Measurements from ENCODE around the gene ZNF687.
"Not testable (repeated sequence)": the region's sequence is repeated elsewhere in the genome, so short reads cannot be mapped to it uniquely, and the experiment has no call there.

ZNF687 gene

GRCh38 chr1:151275341-151275740, 6.8 kb upstream of the ZNF687 start:
- in situ Hi-C loops (cut with HindIII; ENCODE audit: low sequenced_read_pairs): not testable (repeated sequence)

- in situ Hi-C loops (cut with HindIII; ENCODE audit: low sequenced_read_pairs): no loop called here
These were observed 4.8 kb upstream of the ZNF687 start for GRCh38 chr1:151277249-151277648.

- in situ Hi-C loops (cut with HindIII; ENCODE audit: low sequenced_read_pairs): loop anchor here (5.0 kb wide), 2 partner anchors 41 to 71 kb away; no protein-coding TSS in a partner anchor
These were observed 702 bp upstream of the ZNF687 start for GRCh38 chr1:151281225-151281968.

GRCh38 chr1:151282883-151283725, 1.0 kb downstream of the ZNF687 start:
- in situ Hi-C loops (cut with HindIII; ENCODE audit: low sequenced_read_pairs): loop anchor here (5.0 kb wide), 2 partner anchors 39 to 69 kb away; no protein-coding TSS in a partner anchor

- in situ Hi-C loops (cut with HindIII; ENCODE audit: low sequenced_read_pairs): loop anchor here (5.0 kb wide), 2 partner anchors 38 to 68 kb away; no protein-coding TSS in a partner anchor
These were observed 2.0 kb downstream of the ZNF687 start for GRCh38 chr1:151284013-151284577.

GRCh38 chr1:151286619-151287340, 4.7 kb downstream of the ZNF687 start:
- in situ Hi-C loops (cut with HindIII; ENCODE audit: low sequenced_read_pairs): no loop called here

- in situ Hi-C loops (cut with HindIII; ENCODE audit: low sequenced_read_pairs): no loop called here
These were observed 5.2 kb downstream of the ZNF687 start for GRCh38 chr1:151287341-151287699.

GRCh38 chr1:151287767-151288500, 5.8 kb downstream of the ZNF687 start:
- in situ Hi-C loops (cut with HindIII; ENCODE audit: low sequenced_read_pairs): no loop called here

GRCh38 chr1:151288502-151288901, 6.4 kb downstream of the ZNF687 start:
- in situ Hi-C loops (cut with HindIII; ENCODE audit: low sequenced_read_pairs): no loop called here

- in situ Hi-C loops (cut with HindIII; ENCODE audit: low sequenced_read_pairs): no loop called here
These were observed 7.2 kb downstream of the ZNF687 start for GRCh38 chr1:151289080-151289935.

- in situ Hi-C loops (cut with HindIII; ENCODE audit: low sequenced_read_pairs): no loop called here
These were observed 8.1 kb downstream of the ZNF687 start for GRCh38 chr1:151289991-151290708.

GRCh38 chr1:151290709-151291303, 8.7 kb downstream of the ZNF687 start:
- in situ Hi-C loops (cut with HindIII; ENCODE audit: low sequenced_read_pairs): no loop called here

- in situ Hi-C loops (cut with HindIII; ENCODE audit: low sequenced_read_pairs): no loop called here
These were observed 10.3 kb downstream of the ZNF687 start for GRCh38 chr1:151292207-151293030.

GRCh38 chr1:151293093-151293492, 11.0 kb downstream of the ZNF687 start:
- in situ Hi-C loops (cut with HindIII; ENCODE audit: low sequenced_read_pairs): no loop called here

- in situ Hi-C loops (cut with HindIII; ENCODE audit: low sequenced_read_pairs): no loop called here
These were observed 12.8 kb downstream of the ZNF687 start for GRCh38 chr1:151294742-151295462.

- in situ Hi-C loops (cut with HindIII; ENCODE audit: low sequenced_read_pairs): loop anchor here (10.0 kb wide), 1 partner anchor 95 kb away; no protein-coding TSS in a partner anchor
These were observed 27.8 kb downstream of the ZNF687 start for GRCh38 chr1:151309811-151310323.

All from endothelial cell of hepatic sinusoid (primary cell).